ENCODE measurements around the gene MAML3.

- TF ChIP-seq, protein P1, sequence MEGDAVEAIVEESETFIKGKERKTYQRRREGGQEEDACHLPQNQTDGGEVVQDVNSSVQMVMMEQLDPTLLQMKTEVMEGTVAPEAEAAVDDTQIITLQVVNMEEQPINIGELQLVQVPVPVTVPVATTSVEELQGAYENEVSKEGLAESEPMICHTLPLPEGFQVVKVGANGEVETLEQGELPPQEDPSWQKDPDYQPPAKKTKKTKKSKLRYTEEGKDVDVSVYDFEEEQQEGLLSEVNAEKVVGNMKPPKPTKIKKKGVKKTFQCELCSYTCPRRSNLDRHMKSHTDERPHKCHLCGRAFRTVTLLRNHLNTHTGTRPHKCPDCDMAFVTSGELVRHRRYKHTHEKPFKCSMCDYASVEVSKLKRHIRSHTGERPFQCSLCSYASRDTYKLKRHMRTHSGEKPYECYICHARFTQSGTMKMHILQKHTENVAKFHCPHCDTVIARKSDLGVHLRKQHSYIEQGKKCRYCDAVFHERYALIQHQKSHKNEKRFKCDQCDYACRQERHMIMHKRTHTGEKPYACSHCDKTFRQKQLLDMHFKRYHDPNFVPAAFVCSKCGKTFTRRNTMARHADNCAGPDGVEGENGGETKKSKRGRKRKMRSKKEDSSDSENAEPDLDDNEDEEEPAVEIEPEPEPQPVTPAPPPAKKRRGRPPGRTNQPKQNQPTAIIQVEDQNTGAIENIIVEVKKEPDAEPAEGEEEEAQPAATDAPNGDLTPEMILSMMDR (IDR thresholded peaks at IDR 0.05; ENCODE audit: low read depth, low read length, poor library complexity, severe bottlenecking), result no peak
- TF ChIP-seq EZH2phosphoT487 (IDR thresholded peaks at IDR 0.05; ENCODE audit: borderline replicate concordance, low read length), result no peak
Measured at GRCh38 chr4:140088323-140088967, 65.5 kb downstream of the MAML3 start.

Measured in DOHH2 (cell line).